ENCODE data around the gene ANP32B. TPM values are rescaled to one million over a fixed set of nuclear protein-coding genes. Genes with fewer than 3 reads are reported as not detected.

Gene ANP32B
- total and polyA plus RNA-seq, 12 donors, result 13.4 to 156 (median 66.0) TPM

DNA sequence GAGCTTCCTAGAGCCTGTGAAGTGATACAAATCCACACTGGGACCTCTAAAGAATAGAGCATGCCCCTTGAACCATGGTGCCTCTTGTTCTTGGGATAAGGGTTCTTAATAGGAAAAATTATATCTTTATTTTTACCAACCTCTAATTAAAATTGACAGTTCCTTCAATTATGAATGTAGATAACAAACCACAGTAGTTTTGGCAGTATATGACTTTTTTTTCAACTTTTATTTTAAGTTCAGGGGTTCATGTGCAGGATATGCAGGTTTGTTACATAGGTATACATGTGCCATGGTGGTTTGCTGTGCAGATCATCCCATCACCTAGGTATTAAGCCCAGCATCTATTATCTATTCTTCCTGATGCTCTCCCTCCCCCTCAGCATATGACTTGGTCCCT, 46.1 kb upstream of the ANP32B start:
- Histone ChIP-seq H3K9me3 (replicated peaks in 1 of 3) (no peaks in the 10 kb centered on the region), H3K4me3 (no peak overlapping the region), H3K27ac (no peak overlapping the region), H3K36me3 (replicated peaks in 1 of 2) (no peaks in the 10 kb centered on the region), H3K4me1 (replicated peaks in 1 of 2) (no peaks in the 10 kb centered on the region), H3K27me3 (peaks cover 11% of the 10 kb centered on the region)
- intact Hi-C loops (cut with DNase I), result loop anchor here in 1 of 2 donors (10.0 kb wide), 1 partner anchor 268 kb away; no protein-coding TSS in a partner anchor
- no peak for DNase-seq
- TF ChIP-seq POLR2A (IDR thresholded peaks at IDR 0.05), result no peak
- TF ChIP-seq, protein P1, sequence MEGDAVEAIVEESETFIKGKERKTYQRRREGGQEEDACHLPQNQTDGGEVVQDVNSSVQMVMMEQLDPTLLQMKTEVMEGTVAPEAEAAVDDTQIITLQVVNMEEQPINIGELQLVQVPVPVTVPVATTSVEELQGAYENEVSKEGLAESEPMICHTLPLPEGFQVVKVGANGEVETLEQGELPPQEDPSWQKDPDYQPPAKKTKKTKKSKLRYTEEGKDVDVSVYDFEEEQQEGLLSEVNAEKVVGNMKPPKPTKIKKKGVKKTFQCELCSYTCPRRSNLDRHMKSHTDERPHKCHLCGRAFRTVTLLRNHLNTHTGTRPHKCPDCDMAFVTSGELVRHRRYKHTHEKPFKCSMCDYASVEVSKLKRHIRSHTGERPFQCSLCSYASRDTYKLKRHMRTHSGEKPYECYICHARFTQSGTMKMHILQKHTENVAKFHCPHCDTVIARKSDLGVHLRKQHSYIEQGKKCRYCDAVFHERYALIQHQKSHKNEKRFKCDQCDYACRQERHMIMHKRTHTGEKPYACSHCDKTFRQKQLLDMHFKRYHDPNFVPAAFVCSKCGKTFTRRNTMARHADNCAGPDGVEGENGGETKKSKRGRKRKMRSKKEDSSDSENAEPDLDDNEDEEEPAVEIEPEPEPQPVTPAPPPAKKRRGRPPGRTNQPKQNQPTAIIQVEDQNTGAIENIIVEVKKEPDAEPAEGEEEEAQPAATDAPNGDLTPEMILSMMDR (IDR thresholded peaks at IDR 0.05), result no peak

DNA sequence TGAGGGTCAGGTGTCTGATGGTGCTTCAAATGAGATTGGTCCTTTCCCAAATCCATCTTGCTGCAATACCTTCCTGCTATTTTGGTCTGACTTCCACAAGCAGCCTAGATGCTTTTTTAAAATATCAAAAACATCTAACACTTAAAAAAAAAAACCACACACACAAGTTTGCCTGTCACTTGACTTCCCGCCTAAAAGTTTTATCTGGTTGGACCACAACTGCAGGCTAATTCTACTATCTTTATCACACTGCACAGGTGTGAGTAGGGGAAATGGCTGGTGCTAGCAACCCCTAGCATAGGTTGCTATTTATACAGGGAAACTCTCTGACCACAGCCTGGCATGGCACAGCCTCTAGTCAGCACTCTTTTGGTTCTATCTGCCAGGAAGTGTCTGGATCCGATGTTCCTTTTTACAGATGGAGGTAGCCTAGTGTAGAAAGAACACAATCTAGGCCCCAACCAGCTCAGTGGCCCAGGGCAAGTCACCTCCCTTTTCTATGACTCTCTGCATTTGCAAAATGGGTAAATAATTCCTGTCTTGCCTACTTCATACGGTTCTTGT, 45.0 kb upstream of the ANP32B start, which contains the start of gene HEMGN:
Gene HEMGN (minus strand): TSS at position 92 of the 564 bp plus-strand sequence. CDS start 36 bp downstream, at position 56.
- 64 to 85% (median 71%) methylated on average over 3 of the region's 3 CpGs for WGBS, 4 donors
- Histone ChIP-seq H3K27me3 (peaks cover 11% of the 10 kb centered on the region), H3K4me3 (no peak within 1 kb of the TSS), H3K36me3 (replicated peaks in 1 of 2) (no peaks in the 10 kb centered on the region), H3K4me1 (replicated peaks in 1 of 2) (no peaks in the 10 kb centered on the region), H3K27ac (no peak within 1 kb of the TSS), H3K9me3 (replicated peaks in 1 of 3) (no peaks in the 10 kb centered on the region)
- no peak for TF ChIP-seq POLR2A (IDR thresholded peaks at IDR 0.05)
- TF ChIP-seq, protein P1 (IDR thresholded peaks at IDR 0.05), result no peak
- no peak for DNase-seq
- intact Hi-C loops (cut with DNase I), result loop anchor here in 1 of 2 donors (10.0 kb wide), 1 partner anchor 267 kb away; no protein-coding TSS in a partner anchor

DNA sequence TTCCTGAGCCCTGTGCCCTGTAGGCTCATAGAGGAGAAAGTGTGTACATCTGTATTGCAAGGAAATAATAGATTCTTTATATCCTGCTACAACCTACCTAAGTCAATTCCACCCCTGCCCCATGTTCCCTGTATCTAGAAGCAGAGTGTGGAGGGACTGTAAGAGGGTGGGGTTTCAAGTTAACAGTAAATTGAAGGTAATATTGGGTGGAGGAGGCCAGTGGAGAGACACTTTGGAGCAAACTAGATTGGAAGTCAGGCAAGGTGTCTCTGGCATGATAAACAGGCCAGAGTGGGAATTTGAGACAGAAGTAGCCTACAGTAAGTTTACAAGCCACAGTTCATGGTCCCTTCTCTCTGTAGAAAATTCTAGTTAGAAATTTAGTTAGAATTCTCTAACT, 42.9 kb upstream of the ANP32B start:
- peaks cover 16% of the 10 kb centered on the region for H3K27me3 ChIP-seq
- intact Hi-C loops (cut with DNase I), result no loop called here
- DNase-seq, result no peak
- H3K9me3 ChIP-seq (replicated peaks in 1 of 3), result no peaks in the 10 kb centered on the region
- H3K27ac ChIP-seq, result no peak overlapping the region
- H3K4me1 ChIP-seq (replicated peaks in 1 of 2), result no peaks in the 10 kb centered on the region
- H3K36me3 ChIP-seq (replicated peaks in 1 of 2), result no peaks in the 10 kb centered on the region
- no peak for TF ChIP-seq POLR2A (IDR thresholded peaks at IDR 0.05)
- TF ChIP-seq, protein P1 (IDR thresholded peaks at IDR 0.05), result no peak
- no peak overlapping the region for H3K4me3 ChIP-seq

DNA sequence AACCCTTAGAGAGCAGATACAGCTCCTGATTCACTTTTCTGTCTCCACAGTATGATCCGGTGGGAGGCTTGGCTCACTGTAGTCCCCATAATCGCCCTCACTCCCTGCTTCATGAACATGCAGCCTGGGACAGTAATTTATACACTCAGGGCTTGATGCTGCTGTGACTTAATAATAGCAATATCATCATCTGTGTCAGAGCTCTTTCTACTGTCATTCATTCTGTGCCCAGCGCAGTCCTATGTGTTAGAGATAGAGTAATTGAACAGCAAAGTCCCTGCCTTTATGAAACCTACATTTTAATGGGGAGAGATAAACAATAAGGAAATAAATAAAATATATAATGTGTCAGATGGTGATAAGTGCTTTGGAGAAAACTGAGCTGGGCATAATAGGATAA, 42.4 kb upstream of the ANP32B start:
- WGBS, 4 donors, result 73 to 83% (median 76%) methylated on average over 3 of the region's 3 CpGs
- no peaks in the 10 kb centered on the region for H3K36me3 ChIP-seq (replicated peaks in 1 of 2)
- H3K27me3 ChIP-seq, result peaks cover 14% of the 10 kb centered on the region
- no peak overlapping the region for H3K27ac ChIP-seq
- no peaks in the 10 kb centered on the region for H3K4me1 ChIP-seq (replicated peaks in 1 of 2)
- no peak for TF ChIP-seq POLR2A (IDR thresholded peaks at IDR 0.05)
- TF ChIP-seq, protein P1 (IDR thresholded peaks at IDR 0.05), result no peak
- DNase-seq, result no peak
- no peaks in the 10 kb centered on the region for H3K9me3 ChIP-seq (replicated peaks in 1 of 3)
- intact Hi-C loops (cut with DNase I), result no loop called here
- H3K4me3 ChIP-seq, result no peak overlapping the region

All from adrenal gland (tissue), 12 donors.